Measurements from ENCODE around the gene MAST4. TPM values are rescaled to one million over a fixed set of nuclear protein-coding genes. Genes with fewer than 3 reads are reported as not detected.
A peak's percentile ranks its signal among the peaks of the same experiment; 100 is the strongest.

MAST4 gene
- total RNA-seq, 1 donor from 2014 or later: 10.4 TPM

DNA sequence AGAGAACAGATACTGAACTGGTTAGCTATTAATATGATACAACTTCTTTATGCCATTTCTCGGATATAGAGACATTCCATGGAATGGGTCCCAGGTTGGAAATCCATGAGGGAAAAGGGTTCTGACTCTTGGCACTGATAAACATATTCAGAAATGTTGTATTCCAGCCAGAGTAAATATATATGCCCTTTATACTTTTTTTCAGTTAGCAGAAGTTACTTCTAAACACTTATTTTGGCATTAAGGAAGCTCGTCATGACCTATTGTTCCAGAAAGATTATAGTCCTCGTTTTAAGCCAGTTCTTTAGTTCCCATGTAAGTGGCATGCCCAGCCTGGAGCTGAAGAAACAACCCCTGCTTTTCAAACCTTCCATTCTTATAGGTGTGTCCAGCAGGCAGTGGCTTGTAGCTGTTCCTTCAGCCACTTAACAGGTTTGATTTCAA, 418.8 kb downstream of the MAST4 start:
- Histone ChIP-seq H3K9ac (ENCODE audit: low read depth in 1 of 3, low read length in 3 of 3) (peak overlapping the region; percentile 69 to 74 (median 73)), H3K4me3 (ENCODE audit: low read length in 3 of 3) (peak overlapping the region; percentile 63 to 67 (median 66)), H3K36me3 (ENCODE audit: control insufficient read depth in 3 of 3, insufficient read depth in 3 of 3, low read length in 3 of 3) (no peaks in the 10 kb centered on the region), H3K9me3 (ENCODE audit: control insufficient read depth in 3 of 3, low read length in 3 of 3) (no peaks in the 10 kb centered on the region), H3K4me1 (ENCODE audit: control insufficient read depth in 3 of 3, insufficient read depth in 3 of 3, low read length in 3 of 3) (peaks cover 32 to 54% (median 35%) of the 10 kb centered on the region in 3 donors), H3K27ac (ENCODE audit: low read depth, low read length) (peak overlapping the region; percentile 92), H3K27me3 (ENCODE audit: control insufficient read depth in 3 of 3, insufficient read depth in 3 of 3, low read length in 3 of 3) (no peaks in the 10 kb centered on the region)

DNA sequence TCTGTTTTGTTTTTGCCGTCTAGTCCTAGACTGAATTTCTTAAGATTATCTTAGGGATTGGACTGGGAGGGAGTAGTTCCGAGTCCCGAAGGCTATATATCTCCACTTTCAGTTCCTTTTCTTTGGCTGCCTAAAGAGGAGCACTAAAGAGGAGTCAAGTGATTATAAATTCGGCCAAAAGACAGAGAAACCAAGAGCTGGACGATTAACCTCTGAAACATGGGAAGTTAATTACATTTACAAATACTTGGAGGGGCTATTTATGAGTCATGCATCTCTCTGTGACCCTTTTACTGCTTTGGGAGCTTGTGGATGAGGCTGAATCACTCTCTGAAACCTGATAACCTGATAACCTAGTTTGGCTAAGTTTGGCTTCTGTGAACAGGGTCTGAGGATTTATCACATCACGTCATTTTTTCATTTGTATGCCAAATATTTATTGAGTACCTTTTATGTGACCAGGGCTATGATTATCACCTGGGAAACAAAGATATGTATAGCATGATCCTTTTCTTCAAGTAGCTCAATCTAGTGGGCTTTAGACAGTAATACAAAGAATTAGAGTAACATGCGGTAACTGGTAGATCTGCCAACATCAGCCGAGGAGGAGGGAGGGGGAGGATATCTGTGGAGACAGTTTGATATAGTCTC, 419.5 kb downstream of the MAST4 start:
- Histone ChIP-seq H3K4me3 (ENCODE audit: low read length in 3 of 3) (peak overlapping the region; percentile 63 to 67 (median 66)), H3K36me3 (ENCODE audit: control insufficient read depth in 3 of 3, insufficient read depth in 3 of 3, low read length in 3 of 3) (no peaks in the 10 kb centered on the region), H3K9me3 (ENCODE audit: control insufficient read depth in 3 of 3, low read length in 3 of 3) (no peaks in the 10 kb centered on the region), H3K27ac (ENCODE audit: low read depth, low read length) (peak overlapping the region; percentile 92), H3K27me3 (ENCODE audit: control insufficient read depth in 3 of 3, insufficient read depth in 3 of 3, low read length in 3 of 3) (no peaks in the 10 kb centered on the region), H3K9ac (ENCODE audit: low read depth in 1 of 3, low read length in 3 of 3) (peak overlapping the region; percentile 69 to 74 (median 73)), H3K4me1 (ENCODE audit: control insufficient read depth in 3 of 3, insufficient read depth in 3 of 3, low read length in 3 of 3) (peaks cover 29 to 53% (median 33%) of the 10 kb centered on the region in 3 donors)

DNA sequence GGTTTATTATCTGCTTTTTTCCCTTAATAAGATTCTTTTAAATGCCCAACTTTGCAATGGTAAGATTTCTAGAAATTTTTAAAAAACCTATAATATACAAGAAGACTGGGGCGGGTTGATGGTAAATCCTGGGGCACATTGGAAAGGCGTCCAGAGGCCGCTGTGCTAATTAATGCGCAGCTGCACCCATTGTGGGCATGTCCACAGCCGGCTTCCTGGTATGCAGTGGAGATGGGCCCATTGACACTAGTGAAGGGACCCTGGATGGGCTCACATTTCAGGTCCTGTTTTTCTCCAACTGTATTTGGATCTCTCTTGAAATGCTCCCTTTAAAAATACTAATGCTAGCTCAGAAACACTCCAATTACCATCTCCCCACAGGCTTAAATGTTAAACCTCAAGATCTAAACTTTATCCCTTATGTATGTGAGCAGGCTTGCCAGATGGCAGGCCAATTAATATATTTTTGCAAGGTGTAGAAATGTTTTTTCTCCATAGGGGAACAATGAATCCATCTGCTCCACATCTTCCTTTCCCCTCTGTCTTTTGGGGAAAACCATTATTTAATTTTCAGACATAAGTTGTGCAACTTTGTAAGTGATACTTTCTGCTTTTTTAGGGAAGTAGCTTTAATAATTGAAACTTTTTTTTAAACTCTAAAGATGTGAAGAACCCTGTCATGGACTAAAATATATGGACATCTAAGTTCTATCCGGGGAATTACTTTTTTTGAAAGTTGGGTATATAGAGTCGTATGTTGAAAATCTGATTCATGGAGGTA, 423.1 kb downstream of the MAST4 start:
- Histone ChIP-seq H3K27me3 (ENCODE audit: control insufficient read depth in 3 of 3, insufficient read depth in 3 of 3, low read length in 3 of 3) (no peaks in the 10 kb centered on the region), H3K9me3 (ENCODE audit: control insufficient read depth in 3 of 3, low read length in 3 of 3) (no peaks in the 10 kb centered on the region), H3K9ac (ENCODE audit: low read depth in 1 of 3, low read length in 3 of 3) (no peak overlapping the region), H3K27ac (ENCODE audit: low read depth, low read length) (no peak overlapping the region), H3K4me3 (ENCODE audit: low read length in 3 of 3) (no peak overlapping the region), H3K36me3 (ENCODE audit: control insufficient read depth in 3 of 3, insufficient read depth in 3 of 3, low read length in 3 of 3) (no peaks in the 10 kb centered on the region), H3K4me1 (ENCODE audit: control insufficient read depth in 3 of 3, insufficient read depth in 3 of 3, low read length in 3 of 3) (peaks cover 15 to 32% (median 26%) of the 10 kb centered on the region in 3 donors)

DNA sequence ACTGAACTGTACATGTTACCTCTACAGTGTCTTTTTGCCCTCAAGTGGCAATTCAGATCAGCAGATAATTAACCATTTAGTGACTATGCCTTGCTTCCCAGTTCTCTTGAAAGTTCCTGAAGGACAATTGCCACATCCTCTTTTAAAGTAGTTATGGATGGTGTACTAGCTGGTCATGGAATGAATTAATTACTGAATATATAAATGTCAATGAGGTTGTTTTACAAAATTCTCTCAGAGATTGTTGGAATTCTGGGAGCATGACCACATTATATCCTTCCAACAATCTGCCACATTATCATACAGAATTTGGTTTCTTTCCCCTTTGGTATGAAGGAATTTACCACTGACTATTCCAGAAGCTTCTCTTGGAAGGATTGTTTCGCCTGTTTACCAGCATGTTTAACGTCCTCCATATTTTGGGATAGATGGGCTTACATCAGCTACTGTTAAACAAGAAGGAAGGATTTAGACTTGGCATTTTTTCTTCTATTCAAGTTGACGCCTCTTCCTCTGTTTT, 424.0 kb downstream of the MAST4 start:
- Histone ChIP-seq H3K36me3 (ENCODE audit: control insufficient read depth in 3 of 3, insufficient read depth in 3 of 3, low read length in 3 of 3) (no peaks in the 10 kb centered on the region), H3K4me1 (ENCODE audit: control insufficient read depth in 3 of 3, insufficient read depth in 3 of 3, low read length in 3 of 3) (peaks cover 10 to 24% (median 23%) of the 10 kb centered on the region in 3 donors), H3K9me3 (ENCODE audit: control insufficient read depth in 3 of 3, low read length in 3 of 3) (no peaks in the 10 kb centered on the region), H3K9ac (ENCODE audit: low read depth in 1 of 3, low read length in 3 of 3) (no peak overlapping the region), H3K27ac (ENCODE audit: low read depth, low read length) (no peak overlapping the region), H3K27me3 (ENCODE audit: control insufficient read depth in 3 of 3, insufficient read depth in 3 of 3, low read length in 3 of 3) (no peaks in the 10 kb centered on the region), H3K4me3 (ENCODE audit: low read length in 3 of 3) (no peak overlapping the region)

DNA sequence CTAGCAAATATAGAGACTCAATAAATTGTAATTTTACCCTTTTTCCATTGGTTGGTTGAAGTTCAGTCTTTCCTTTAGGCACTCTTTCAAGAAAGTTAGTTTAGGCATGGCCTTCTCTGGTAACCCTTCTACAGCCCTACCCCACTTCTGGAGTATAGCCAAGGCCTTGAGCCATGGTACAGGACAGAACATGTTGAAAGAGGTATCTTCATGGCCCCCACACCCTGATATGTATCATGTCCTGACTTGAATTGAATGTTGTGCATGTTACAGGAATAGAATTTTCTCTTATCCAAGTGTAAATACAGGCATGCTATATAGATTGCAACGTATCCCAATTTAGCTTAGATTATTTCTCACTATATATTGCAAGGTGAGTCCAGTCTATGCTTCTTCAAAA, 424.8 kb downstream of the MAST4 start:
- Histone ChIP-seq H3K9me3 (ENCODE audit: control insufficient read depth in 3 of 3, low read length in 3 of 3) (no peaks in the 10 kb centered on the region), H3K36me3 (ENCODE audit: control insufficient read depth in 3 of 3, insufficient read depth in 3 of 3, low read length in 3 of 3) (no peaks in the 10 kb centered on the region), H3K4me3 (ENCODE audit: low read length in 3 of 3) (no peak overlapping the region), H3K27me3 (ENCODE audit: control insufficient read depth in 3 of 3, insufficient read depth in 3 of 3, low read length in 3 of 3) (no peaks in the 10 kb centered on the region), H3K4me1 (ENCODE audit: control insufficient read depth in 3 of 3, insufficient read depth in 3 of 3, low read length in 3 of 3) (peaks cover 9 to 22% (median 18%) of the 10 kb centered on the region in 3 donors), H3K27ac (ENCODE audit: low read depth, low read length) (peak overlapping the region; percentile 0), H3K9ac (ENCODE audit: low read depth in 1 of 3, low read length in 3 of 3) (no peak overlapping the region)

DNA sequence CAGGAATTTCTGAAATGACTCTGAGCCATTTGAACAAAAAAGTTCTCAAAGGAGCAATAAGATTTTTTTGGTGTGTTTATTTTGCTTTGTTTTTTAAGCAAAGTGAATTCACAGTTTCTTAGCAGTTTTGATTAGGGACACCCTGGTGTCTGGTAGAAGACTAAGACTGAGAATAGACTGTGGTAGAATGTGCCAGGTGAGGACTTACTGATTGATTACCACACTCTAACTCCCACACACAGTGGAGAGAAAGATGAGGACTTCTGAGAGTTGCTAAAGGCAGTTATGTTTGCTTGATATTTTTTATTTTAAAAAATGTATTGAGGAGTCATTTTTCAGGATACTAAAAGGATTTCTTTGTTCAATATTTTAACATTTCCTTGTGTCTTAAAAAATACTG, 425.3 kb downstream of the MAST4 start:
- Histone ChIP-seq H3K4me1 (ENCODE audit: control insufficient read depth in 3 of 3, insufficient read depth in 3 of 3, low read length in 3 of 3) (peaks cover 9 to 19% (median 16%) of the 10 kb centered on the region in 3 donors), H3K27ac (ENCODE audit: low read depth, low read length) (no peak overlapping the region), H3K9ac (ENCODE audit: low read depth in 1 of 3, low read length in 3 of 3) (no peak overlapping the region), H3K36me3 (ENCODE audit: control insufficient read depth in 3 of 3, insufficient read depth in 3 of 3, low read length in 3 of 3) (no peaks in the 10 kb centered on the region), H3K27me3 (ENCODE audit: control insufficient read depth in 3 of 3, insufficient read depth in 3 of 3, low read length in 3 of 3) (no peaks in the 10 kb centered on the region), H3K9me3 (ENCODE audit: control insufficient read depth in 3 of 3, low read length in 3 of 3) (no peaks in the 10 kb centered on the region), H3K4me3 (ENCODE audit: low read length in 3 of 3) (no peak overlapping the region)

DNA sequence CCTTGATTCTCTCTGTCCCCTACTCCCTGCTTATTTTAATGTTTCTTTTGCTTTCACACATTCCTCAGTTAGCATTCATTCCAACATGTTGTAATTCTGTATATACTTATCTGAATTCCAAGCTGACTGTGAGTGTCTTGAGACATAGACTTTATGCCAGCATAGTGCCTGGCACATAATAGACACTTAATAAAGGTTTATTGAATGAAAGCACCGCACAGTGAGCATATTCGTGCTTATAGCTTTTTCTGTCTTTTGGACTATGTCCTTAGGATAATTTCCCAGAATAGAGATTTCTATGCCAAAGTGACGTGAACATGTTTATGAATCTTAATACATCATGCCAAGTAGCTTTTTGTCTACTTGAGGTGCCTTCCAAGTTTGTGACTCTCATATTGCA, 425.8 kb downstream of the MAST4 start:
- H3K27ac ChIP-seq (ENCODE audit: low read depth, low read length): no peak overlapping the region

DNA sequence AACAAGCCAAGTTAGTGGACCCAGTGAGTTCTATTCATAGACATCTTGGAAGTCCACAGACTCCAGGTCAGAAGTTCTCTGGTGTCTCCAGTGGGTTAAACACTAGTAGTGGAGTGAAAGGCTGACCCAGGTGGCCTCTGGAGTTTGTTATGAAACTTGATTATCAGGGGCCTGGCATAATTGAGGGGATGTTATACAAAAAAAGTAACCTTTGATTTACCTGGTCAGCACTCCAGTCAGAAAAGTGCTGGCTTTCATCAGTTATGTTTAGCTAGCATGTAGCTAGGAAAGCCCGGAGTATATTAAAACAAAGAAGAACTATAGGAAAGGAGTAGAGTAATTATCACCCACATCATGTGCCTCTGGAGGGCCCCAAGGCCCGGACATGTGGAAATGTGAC, 429.3 kb downstream of the MAST4 start:
- Histone ChIP-seq H3K9ac (ENCODE audit: low read depth in 1 of 3, low read length in 3 of 3) (no peak overlapping the region), H3K27ac (ENCODE audit: low read depth, low read length) (no peak overlapping the region), H3K4me3 (ENCODE audit: low read length in 3 of 3) (no peak overlapping the region), H3K9me3 (ENCODE audit: control insufficient read depth in 3 of 3, low read length in 3 of 3) (no peaks in the 10 kb centered on the region), H3K27me3 (ENCODE audit: control insufficient read depth in 3 of 3, insufficient read depth in 3 of 3, low read length in 3 of 3) (no peaks in the 10 kb centered on the region), H3K36me3 (ENCODE audit: control insufficient read depth in 3 of 3, insufficient read depth in 3 of 3, low read length in 3 of 3) (no peaks in the 10 kb centered on the region), H3K4me1 (ENCODE audit: control insufficient read depth in 3 of 3, insufficient read depth in 3 of 3, low read length in 3 of 3) (peaks cover 6 to 12% (median 11%) of the 10 kb centered on the region in 3 donors)

More for the DNA sequence above, 425.8 kb downstream of the MAST4 start:
- H3K4me1 ChIP-seq (ENCODE audit: control insufficient read depth in 3 of 3, insufficient read depth in 3 of 3, low read length in 3 of 3): peaks cover 9 to 15% (median 14%) of the 10 kb centered on the region in 3 donors
- no peak overlapping the region for H3K4me3 ChIP-seq (ENCODE audit: low read length in 3 of 3)
- H3K36me3 ChIP-seq (ENCODE audit: control insufficient read depth in 3 of 3, insufficient read depth in 3 of 3, low read length in 3 of 3): no peaks in the 10 kb centered on the region
- H3K9me3 ChIP-seq (ENCODE audit: control insufficient read depth in 3 of 3, low read length in 3 of 3): no peaks in the 10 kb centered on the region
- no peaks in the 10 kb centered on the region for H3K27me3 ChIP-seq (ENCODE audit: control insufficient read depth in 3 of 3, insufficient read depth in 3 of 3, low read length in 3 of 3)
- H3K9ac ChIP-seq (ENCODE audit: low read depth in 1 of 3, low read length in 3 of 3): no peak overlapping the region

DNA sequence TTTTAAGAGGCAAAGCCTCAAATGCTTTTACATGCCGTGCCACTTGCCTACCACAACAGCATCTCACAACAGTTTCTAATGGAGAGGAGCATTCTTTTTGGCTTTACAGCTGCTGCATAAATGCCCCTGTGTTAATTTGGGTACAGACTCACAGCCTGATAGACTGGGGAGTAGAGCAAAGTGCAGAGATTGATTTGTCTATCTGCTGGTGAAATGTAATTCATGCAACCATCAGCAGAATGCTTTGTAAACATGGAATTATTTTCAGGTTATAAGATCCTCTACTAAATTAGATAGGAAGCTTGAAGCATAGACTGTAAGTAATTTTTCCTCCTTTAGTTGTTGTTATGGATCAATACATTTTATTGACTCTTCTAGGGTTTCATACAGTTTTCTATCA, 430.1 kb downstream of the MAST4 start:
- H3K9me3 ChIP-seq (ENCODE audit: control insufficient read depth in 3 of 3, low read length in 3 of 3): no peaks in the 10 kb centered on the region
- H3K4me1 ChIP-seq (ENCODE audit: control insufficient read depth in 3 of 3, insufficient read depth in 3 of 3, low read length in 3 of 3): peaks cover 5 to 17% (median 10%) of the 10 kb centered on the region in 3 donors
- H3K27me3 ChIP-seq (ENCODE audit: control insufficient read depth in 3 of 3, insufficient read depth in 3 of 3, low read length in 3 of 3): no peaks in the 10 kb centered on the region
- no peak overlapping the region for H3K9ac ChIP-seq (ENCODE audit: low read depth in 1 of 3, low read length in 3 of 3)
- H3K4me3 ChIP-seq (ENCODE audit: low read length in 3 of 3): no peak overlapping the region
- no peaks in the 10 kb centered on the region for H3K36me3 ChIP-seq (ENCODE audit: control insufficient read depth in 3 of 3, insufficient read depth in 3 of 3, low read length in 3 of 3)
- H3K27ac ChIP-seq (ENCODE audit: low read depth, low read length): no peak overlapping the region

DNA sequence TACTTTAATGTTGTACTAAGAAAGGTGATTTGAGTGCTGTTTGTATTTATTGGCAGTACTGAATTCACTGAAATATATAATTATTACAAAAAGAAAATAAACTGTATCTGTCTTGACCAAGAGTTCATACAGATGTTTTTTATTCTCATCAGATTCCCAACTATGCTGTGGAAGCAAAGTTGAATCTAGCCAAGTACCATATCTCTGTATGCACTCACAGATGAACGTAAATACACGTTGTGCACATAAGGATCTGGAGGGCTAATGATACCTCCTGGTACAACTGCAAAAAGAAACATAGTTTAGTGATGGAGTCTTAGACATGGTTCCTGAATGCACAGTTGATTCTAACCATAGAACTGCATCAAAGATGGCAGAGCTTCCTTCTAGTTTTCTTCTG, 431.0 kb downstream of the MAST4 start:
- Histone ChIP-seq H3K9me3 (ENCODE audit: control insufficient read depth in 3 of 3, low read length in 3 of 3) (no peaks in the 10 kb centered on the region), H3K36me3 (ENCODE audit: control insufficient read depth in 3 of 3, insufficient read depth in 3 of 3, low read length in 3 of 3) (no peaks in the 10 kb centered on the region), H3K4me1 (ENCODE audit: control insufficient read depth in 3 of 3, insufficient read depth in 3 of 3, low read length in 3 of 3) (peaks cover 14 to 19% (median 18%) of the 10 kb centered on the region in 3 donors), H3K9ac (ENCODE audit: low read depth in 1 of 3, low read length in 3 of 3) (no peak overlapping the region), H3K27ac (ENCODE audit: low read depth, low read length) (no peak overlapping the region), H3K27me3 (ENCODE audit: control insufficient read depth in 3 of 3, insufficient read depth in 3 of 3, low read length in 3 of 3) (no peaks in the 10 kb centered on the region), H3K4me3 (ENCODE audit: low read length in 3 of 3) (no peak overlapping the region)
